Ovary (tissue), 9 donors: ENCODE measurements around the gene SMIM13. TPM values are rescaled to one million over a fixed set of nuclear protein-coding genes. Genes with fewer than 3 reads are reported as not detected.

Source experiments
- DNase-seq, 5 donors: peaks; one replicate each; pipeline ENCODE4 v3.0.0-alpha.2; 2019 to 2020
- H3K27ac ChIP-seq, 2 donors: fragments of 200-600 bp; one replicate each; pipeline versions ENCODE4 v1.5.1 to v1.8.0; 2019 to 2022
- H3K27me3 ChIP-seq: fragments of 200-600 bp; one replicate; pipeline ENCODE4 v1.8.0; 2022
- H3K36me3 ChIP-seq: fragments of 200-600 bp; sonication (generic); one replicate; pipeline ENCODE4 v1.5.1; 2019
- H3K4me1 ChIP-seq: one replicate; pipeline ENCODE4 v1.8.1; 2013; ENCODE audit warnings: mild to moderate bottlenecking, moderate library complexity; ENCODE audit not compliant: insufficient read depth
- H3K4me3 ChIP-seq: fragments of 200-600 bp; sonication (generic); one replicate; pipeline ENCODE4 v1.5.1; 2017
- H3K9me3 ChIP-seq, 2 donors: fragments of 200-600 bp in 1 of 2; sonication (generic) in 1 of 2; one replicate each; pipeline versions ENCODE4 v1.5.1 to v1.8.1; 2013 to 2019; ENCODE audit warnings: mild to moderate bottlenecking in 1 of 2, moderate library complexity in 1 of 2
- CTCF ChIP-seq, 3 donors: fragments of 450-650 bp in 2 of 3; fragments of 200-600 bp in 1 of 3; IDR thresholded peaks; one replicate each; pipeline versions ENCODE4 v1.5.1 to v1.8.0; 2016 to 2022; ENCODE audit warnings: antibody characterized with exemption in 3 of 3, mild to moderate bottlenecking in 1 of 3
- EP300 ChIP-seq: sonication (generic); formaldehyde crosslinking; IDR thresholded peaks from one replicate; pipeline ENCODE4 v1.6.1; 2017; ENCODE audit warnings: antibody characterized with exemption
- POLR2A ChIP-seq: fragments of 450-650 bp; IDR thresholded peaks from one replicate; pipeline ENCODE4 v1.6.1; 2017; ENCODE audit warnings: antibody characterized with exemption, mild to moderate bottlenecking, moderate library complexity
- WGBS, 3 donors: extraction: QIAGEN DNeasy Blood & Tissue Kit in 1 of 3; methylation state at CpG; one replicate each; pipeline versions ENCODE4 v1.1.5 to v1.1.7; 2013 to 2017; 5-methylcytosine and 5-hydroxymethylcytosine counted together
- intact Hi-C, 4 donors: fragments of 100-400 bp; cut with DNase I; formaldehyde crosslinking; loops; one replicate each; pipeline versions ENCODE4 v1.11.0 to v1.15.1; 2022 to 2023
- polyA plus RNA-seq, 2 donors: library from polyadenylated mRNA; stranded (reverse); fragments of 200-250 nt in 1 of 2; fragments of 350-450 nt in 1 of 2; fragmentation: Illumina TruSeq in 1 of 2; extraction: RNeasy Lipid Tissue Mini Kit (QIAGEN cat#74804) in 1 of 2; gene quantifications; one replicate each; pipeline ENCODE4 v1.2.3, GENCODE V29; 2013 to 2014
- total RNA-seq, 7 donors: library from RNA; depleted of rRNA in 2 of 7; stranded (reverse); fragments of >200 nt in 2 of 7; fragmentation: NEBNext Ultra II Directional in 3 of 7; extraction: Animal tissue kit (Norgen Biotek cat#: 25700) in 3 of 7; gene quantifications; one replicate each; pipeline versions ENCODE4 v1.1.0 to v1.2.4, GENCODE V29; 2016 to 2023
- donor health status: DM: no; HTN: no; CAD: no; lungs with moderate emphysema.
- donor health status: DM: no; HTN: no; CAD: no.
- donor health status: Bipolar disorder and iron deficiency.
- donor health status: DM: yes; HTN: yes; CAD: no.
- donor health status: DM: no; HTN: no; CAD: no.
- donor health status: DM: yes; HTN: yes; CAD: no.

The SMIM13 gene
- total and polyA plus RNA-seq, 9 donors: 3.6 to 8.4 (median 6.0) TPM

- H3K36me3 ChIP-seq: no peaks in the 10 kb centered on the region
- H3K27ac ChIP-seq: no peak overlapping the region
- TF ChIP-seq EP300 (no peak), CTCF (IDR thresholded peaks at IDR 0.05) (no peak), POLR2A (no peak)
- no peaks in the 10 kb centered on the region for H3K27me3 ChIP-seq
- no peak for DNase-seq
- no peak overlapping the region for H3K4me3 ChIP-seq
- H3K9me3 ChIP-seq: no peaks in the 10 kb centered on the region
- intact Hi-C loops: no loop called here
- no peaks in the 10 kb centered on the region for H3K4me1 ChIP-seq
- 67 to 70% (median 69%) methylated on average over 7 of the region's 7 CpGs for WGBS, 3 donors
Observed at GRCh38 chr6:11168091-11168635, 74.5 kb downstream of the SMIM13 start.

DNA sequence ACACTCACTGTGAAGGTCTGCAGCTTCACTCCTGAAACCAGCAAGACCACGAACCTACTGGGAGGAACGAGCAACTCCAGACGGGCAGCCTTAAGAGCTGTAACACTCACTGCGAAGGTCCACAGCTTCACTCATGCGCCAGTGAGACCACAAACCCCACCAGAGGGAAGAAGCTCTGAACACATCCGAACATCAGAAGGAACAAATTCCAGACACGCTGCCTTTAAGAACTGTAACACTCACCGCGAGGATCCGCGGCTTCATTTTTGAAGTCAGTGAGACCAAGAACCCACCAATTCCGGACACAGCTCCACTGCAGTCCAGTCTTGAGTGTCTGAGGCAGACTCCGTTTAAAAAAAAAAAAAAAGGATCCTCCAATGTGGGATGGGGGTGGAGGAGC, 78.3 kb downstream of the SMIM13 start:
- H3K36me3 ChIP-seq: no peaks in the 10 kb centered on the region
- H3K4me1 ChIP-seq: no peaks in the 10 kb centered on the region
- WGBS, 3 donors: 94 to 96% (median 95%) methylated on average over 13 of the region's 13 CpGs
- no peaks in the 10 kb centered on the region for H3K27me3 ChIP-seq
- no peak overlapping the region for H3K27ac ChIP-seq
- no peak overlapping the region for H3K4me3 ChIP-seq
- intact Hi-C loops: loop anchor here in 1 of 4 donors (10.0 kb wide), 1 partner anchor 323 kb away; no protein-coding TSS in a partner anchor
- no peaks in the 10 kb centered on the region for H3K9me3 ChIP-seq
- no peak for DNase-seq
- no peak for TF ChIP-seq POLR2A
- no peak for TF ChIP-seq EP300
- no peak for TF ChIP-seq CTCF (IDR thresholded peaks at IDR 0.05)

- Histone ChIP-seq H3K9me3 (no peaks in the 10 kb centered on the region), H3K27ac (no peak overlapping the region), H3K4me3 (no peak overlapping the region), H3K27me3 (no peaks in the 10 kb centered on the region), H3K36me3 (no peaks in the 10 kb centered on the region), H3K4me1 (no peaks in the 10 kb centered on the region)
- TF ChIP-seq CTCF (IDR thresholded peaks at IDR 0.05) (peak; percentile 55 to 62 (median 59)), POLR2A (no peak), EP300 (no peak)
- peak; percentile 31 to 70 (median 66) for DNase-seq
- intact Hi-C loops: loop anchor here in 1 of 4 donors (10.0 kb wide), 1 partner anchor 322 kb away; no protein-coding TSS in a partner anchor
- 29 to 32% (median 30%) methylated on average over 17 of the region's 17 CpGs for WGBS, 3 donors
Observed at GRCh38 chr6:11172501-11173327, 79.1 kb downstream of the SMIM13 start.

GRCh38 chr6:11174242-11174611, 80.6 kb downstream of the SMIM13 start:
- Histone ChIP-seq H3K27me3 (no peaks in the 10 kb centered on the region), H3K27ac (no peak overlapping the region), H3K4me1 (no peaks in the 10 kb centered on the region), H3K4me3 (no peak overlapping the region), H3K36me3 (no peaks in the 10 kb centered on the region), H3K9me3 (no peaks in the 10 kb centered on the region)
- 90 to 96% (median 93%) methylated on average over 5 of the region's 5 CpGs for WGBS, 3 donors
- no peak for TF ChIP-seq POLR2A
- TF ChIP-seq CTCF (IDR thresholded peaks at IDR 0.05): no peak
- no peak for TF ChIP-seq EP300
- intact Hi-C loops: loop anchor here in 1 of 4 donors (10.0 kb wide), 1 partner anchor 321 kb away; no protein-coding TSS in a partner anchor
- no peak for DNase-seq
